ENCODE measurements around the gene TRIM10. TPM values are rescaled to one million over a fixed set of nuclear protein-coding genes. Genes with fewer than 3 reads are reported as not detected.

TRIM10 gene
- total RNA-seq, 4 donors from 2014 or later = not detected

GRCh38 chr6:30150671-30151395, 10.2 kb downstream of the TRIM10 start:
- Histone ChIP-seq H3K27me3 (no peaks in the 10 kb centered on the region), H3K27ac (no peak overlapping the region), H3K4me3 (replicated peaks in 1 of 3) (no peak overlapping the region), H3K36me3 (no peaks in the 10 kb centered on the region), H3K4me1 (peaks cover 0 to 5% of the 10 kb centered on the region in 2 donors), H3K9me3 (no peaks in the 10 kb centered on the region)
- intact Hi-C loops (cut with DNase I) = no loop called here
- DNase-seq = no peak
- WGBS, 2 donors = 82 to 88% methylated on average over 10 of the region's 10 CpGs
- TF ChIP-seq POLR2A (IDR thresholded peaks at IDR 0.05) = no peak

- Histone ChIP-seq H3K27ac (no peak overlapping the region), H3K4me1 (peaks cover 0 to 2% of the 10 kb centered on the region in 2 donors), H3K9me3 (no peaks in the 10 kb centered on the region), H3K27me3 (no peaks in the 10 kb centered on the region), H3K4me3 (replicated peaks in 1 of 3) (no peak overlapping the region), H3K36me3 (no peaks in the 10 kb centered on the region)
- DNase-seq = no peak
- intact Hi-C loops (cut with DNase I) = no loop called here
- WGBS, 2 donors = 68 to 74% methylated on average over 7 of the region's 7 CpGs
- TF ChIP-seq CTCF (IDR thresholded peaks at IDR 0.05) (no peak), POLR2A (IDR thresholded peaks at IDR 0.05) (no peak)
Observed at GRCh38 chr6:30149858-30150550, 11.0 kb downstream of the TRIM10 start.

GRCh38 chr6:30149234-30149633, 11.8 kb downstream of the TRIM10 start:
- H3K4me1 ChIP-seq = no peaks in the 10 kb centered on the region
- no peak for DNase-seq
- H3K4me3 ChIP-seq (replicated peaks in 1 of 3) = no peak overlapping the region
- no peak overlapping the region for H3K27ac ChIP-seq
- WGBS, 2 donors = 59 to 69% methylated on average over 3 of the region's 3 CpGs
- intact Hi-C loops (cut with DNase I) = no loop called here
- no peak for TF ChIP-seq POLR2A (IDR thresholded peaks at IDR 0.05)
- TF ChIP-seq CTCF (IDR thresholded peaks at IDR 0.05) = no peak
- H3K36me3 ChIP-seq = no peaks in the 10 kb centered on the region
- H3K9me3 ChIP-seq = no peaks in the 10 kb centered on the region
- H3K27me3 ChIP-seq = no peaks in the 10 kb centered on the region

GRCh38 chr6:30147096-30147495, 13.9 kb downstream of the TRIM10 start:
- Histone ChIP-seq H3K9me3 (no peaks in the 10 kb centered on the region), H3K4me1 (no peaks in the 10 kb centered on the region), H3K4me3 (replicated peaks in 1 of 3) (no peak overlapping the region), H3K27me3 (no peaks in the 10 kb centered on the region), H3K36me3 (no peaks in the 10 kb centered on the region), H3K27ac (no peak overlapping the region)
- WGBS, 2 donors = 64% methylated on average over 3 of the region's 3 CpGs; no CpG with 5 or more reads in 1 of the 2 donors
- no peak for DNase-seq
- intact Hi-C loops (cut with DNase I) = no loop called here
- TF ChIP-seq CTCF (IDR thresholded peaks at IDR 0.05) = no peak
- no peak for TF ChIP-seq POLR2A (IDR thresholded peaks at IDR 0.05)

GRCh38 chr6:30145818-30146217, 15.2 kb downstream of the TRIM10 start:
- Histone ChIP-seq H3K4me1 (no peaks in the 10 kb centered on the region), H3K4me3 (replicated peaks in 1 of 3) (no peak overlapping the region), H3K36me3 (no peaks in the 10 kb centered on the region), H3K9me3 (no peaks in the 10 kb centered on the region), H3K27ac (no peak overlapping the region), H3K27me3 (no peaks in the 10 kb centered on the region)
- intact Hi-C loops (cut with DNase I) = no loop called here
- DNase-seq = no peak
- TF ChIP-seq POLR2A (IDR thresholded peaks at IDR 0.05) = no peak
- TF ChIP-seq CTCF (IDR thresholded peaks at IDR 0.05) = no peak
- 49 to 55% methylated on average over 7 of the region's 7 CpGs for WGBS, 2 donors
